Peyer's patch (tissue), 4 donors: ENCODE results near the gene KCNG1. TPM values are rescaled to one million over a fixed set of nuclear protein-coding genes. Genes with fewer than 3 reads are reported as not detected.

Experiments
- DNase-seq, 3 donors: peaks; one replicate each; pipeline ENCODE4 v3.0.0-alpha.2; 2017 to 2019
- H3K27ac ChIP-seq, 4 donors: fragments of 200-600 bp; sonication (generic); one replicate each; pipeline ENCODE4 v1.5.1; 2016 to 2019
- H3K27me3 ChIP-seq, 2 donors: fragments of 200-600 bp; sonication (generic); one replicate each; pipeline ENCODE4 v1.5.1; 2019
- H3K36me3 ChIP-seq, 3 donors: fragments of 200-600 bp; sonication (generic); one replicate each; pipeline ENCODE4 v1.5.1; 2016 to 2019
- H3K4me1 ChIP-seq, 4 donors: fragments of 200-600 bp; sonication (generic); one replicate each; pipeline ENCODE4 v1.5.1; 2016 to 2019
- H3K4me3 ChIP-seq, 4 donors: fragments of 200-600 bp; sonication (generic); 1 replicate in 3 of 4; 2 replicates in 1 of 4; pipeline ENCODE4 v1.5.1; 2016 to 2019; ENCODE audit warnings: mild to moderate bottlenecking in 1 of 4
- H3K9me3 ChIP-seq, 4 donors: fragments of 200-600 bp; sonication (generic); one replicate each; pipeline ENCODE4 v1.5.1; 2016 to 2019; ENCODE audit warnings: mild to moderate bottlenecking in 1 of 4
- POLR2A ChIP-seq, 2 donors: fragments of 450-650 bp; IDR thresholded peaks; one replicate each; pipeline ENCODE4 v1.5.1; 2017; ENCODE audit warnings: antibody characterized with exemption in 2 of 2, mild to moderate bottlenecking in 2 of 2, moderate library complexity in 2 of 2
- total RNA-seq, 4 donors: library from RNA; depleted of rRNA; stranded (reverse); fragments of >200 nt; gene quantifications; one replicate each; pipeline ENCODE4 v1.1.0, GENCODE V29; 2016
- TF ChIP-seq, protein P1 (sequence below), 6 experiments: fragments of 450-650 bp in 4 of 6; fragments of 200-600 bp in 2 of 6; sonication (generic) in 1 of 6; IDR thresholded peaks; one replicate each; pipeline ENCODE4 v1.5.1; 2017 to 2019; ENCODE audit warnings: antibody characterized with exemption in 6 of 6, mild to moderate bottlenecking in 3 of 6, moderate library complexity in 1 of 6

Gene KCNG1
- total RNA-seq, 4 donors from 2014 or later: 3.7 to 33.9 (median 17.7) TPM; not detected in 1

DNA sequence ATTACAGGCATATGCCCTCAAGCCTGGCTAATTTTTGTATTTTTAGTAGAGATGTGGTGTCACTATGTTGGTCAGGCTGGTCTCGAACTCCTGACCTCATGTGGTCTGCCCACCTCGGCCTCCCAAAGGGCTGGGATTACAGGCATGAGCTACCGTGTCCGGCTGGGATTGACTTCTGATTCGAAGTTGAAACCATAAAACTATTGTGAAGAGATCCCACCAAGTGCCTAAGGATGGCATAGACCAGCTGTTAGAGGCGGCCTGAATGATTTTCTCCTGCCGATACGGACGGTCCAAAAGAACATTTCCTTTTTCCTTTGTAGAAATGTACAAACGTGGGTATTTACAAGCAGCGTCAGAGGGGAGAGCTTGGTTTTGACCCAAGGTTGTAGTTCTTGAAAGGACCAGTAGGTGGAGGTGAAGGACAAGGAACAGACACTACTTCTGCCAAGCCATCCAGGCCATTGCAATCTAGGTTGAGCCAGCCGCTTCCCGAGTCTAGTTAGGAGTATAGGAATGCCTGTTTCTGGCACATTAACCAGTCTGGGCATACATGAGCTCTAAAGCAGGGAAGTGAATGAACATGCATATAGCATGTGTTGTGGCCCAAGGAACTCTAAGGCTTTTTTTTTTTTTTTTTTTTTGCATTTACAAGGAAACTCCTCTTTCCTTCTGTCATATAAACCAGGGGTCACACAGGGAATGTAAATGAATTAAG, 35.3 kb downstream of the KCNG1 start:
- no peak overlapping the region for H3K4me3 ChIP-seq
- H3K9me3 ChIP-seq: no peaks in the 10 kb centered on the region
- no peak overlapping the region for H3K27ac ChIP-seq
- TF ChIP-seq, protein P1, sequence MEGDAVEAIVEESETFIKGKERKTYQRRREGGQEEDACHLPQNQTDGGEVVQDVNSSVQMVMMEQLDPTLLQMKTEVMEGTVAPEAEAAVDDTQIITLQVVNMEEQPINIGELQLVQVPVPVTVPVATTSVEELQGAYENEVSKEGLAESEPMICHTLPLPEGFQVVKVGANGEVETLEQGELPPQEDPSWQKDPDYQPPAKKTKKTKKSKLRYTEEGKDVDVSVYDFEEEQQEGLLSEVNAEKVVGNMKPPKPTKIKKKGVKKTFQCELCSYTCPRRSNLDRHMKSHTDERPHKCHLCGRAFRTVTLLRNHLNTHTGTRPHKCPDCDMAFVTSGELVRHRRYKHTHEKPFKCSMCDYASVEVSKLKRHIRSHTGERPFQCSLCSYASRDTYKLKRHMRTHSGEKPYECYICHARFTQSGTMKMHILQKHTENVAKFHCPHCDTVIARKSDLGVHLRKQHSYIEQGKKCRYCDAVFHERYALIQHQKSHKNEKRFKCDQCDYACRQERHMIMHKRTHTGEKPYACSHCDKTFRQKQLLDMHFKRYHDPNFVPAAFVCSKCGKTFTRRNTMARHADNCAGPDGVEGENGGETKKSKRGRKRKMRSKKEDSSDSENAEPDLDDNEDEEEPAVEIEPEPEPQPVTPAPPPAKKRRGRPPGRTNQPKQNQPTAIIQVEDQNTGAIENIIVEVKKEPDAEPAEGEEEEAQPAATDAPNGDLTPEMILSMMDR (IDR thresholded peaks at IDR 0.05): peak; percentile 67 to 98 (median 92)
- no peak for TF ChIP-seq POLR2A (IDR thresholded peaks at IDR 0.05)
- H3K36me3 ChIP-seq: no peaks in the 10 kb centered on the region
- DNase-seq: peak in 2 of 3 donors; percentile 62 to 82
- H3K27me3 ChIP-seq: no peaks in the 10 kb centered on the region
- H3K4me1 ChIP-seq: peaks cover 0 to 3% (median 0%) of the 10 kb centered on the region in 4 donors

DNA sequence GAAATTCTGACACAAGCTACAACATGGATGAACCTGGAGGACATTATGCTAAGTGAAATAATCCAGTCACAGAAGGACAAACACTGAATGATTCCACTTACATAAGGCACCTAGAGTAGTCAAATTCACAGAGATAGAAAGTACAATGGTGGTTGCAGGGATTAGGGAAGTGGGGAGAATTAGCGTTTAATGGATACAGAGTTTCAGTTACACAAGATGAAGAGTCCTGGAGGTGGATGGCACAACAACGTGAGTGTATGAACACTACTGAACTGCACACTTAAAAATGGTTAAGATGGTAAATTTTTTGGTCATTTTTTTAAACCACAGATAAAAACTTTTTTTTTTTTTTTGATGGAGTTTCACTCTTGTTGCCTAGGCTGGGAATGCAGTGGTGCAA, 39.6 kb downstream of the KCNG1 start:
- Histone ChIP-seq H3K4me1 (peaks cover 0 to 14% (median 2%) of the 10 kb centered on the region in 4 donors), H3K4me3 (no peak overlapping the region), H3K27ac (no peak overlapping the region), H3K9me3 (no peaks in the 10 kb centered on the region), H3K27me3 (no peaks in the 10 kb centered on the region), H3K36me3 (no peaks in the 10 kb centered on the region)
- no peak for TF ChIP-seq POLR2A (IDR thresholded peaks at IDR 0.05)
- TF ChIP-seq, protein P1 (IDR thresholded peaks at IDR 0.05): no peak
- DNase-seq: no peak

DNA sequence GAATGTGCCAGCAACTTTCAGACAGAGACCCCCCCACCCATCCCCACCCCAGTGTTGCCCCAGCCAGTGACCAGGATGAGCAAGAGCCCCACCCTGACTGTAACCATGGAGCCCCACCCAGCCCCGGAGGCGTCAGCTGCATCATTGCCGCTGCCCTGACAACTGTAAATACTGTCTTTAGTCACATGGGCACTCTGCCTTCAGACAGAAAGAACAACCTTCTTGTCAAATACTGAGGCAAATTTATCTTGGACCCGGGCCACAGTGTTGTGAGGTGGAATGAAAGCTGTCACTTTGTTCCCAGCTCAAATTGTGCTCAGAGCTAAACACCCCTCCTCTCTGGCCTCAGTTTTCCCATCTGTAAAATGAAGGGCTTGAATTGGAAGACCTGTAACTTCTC, 40.5 kb downstream of the KCNG1 start:
- Histone ChIP-seq H3K9me3 (no peaks in the 10 kb centered on the region), H3K36me3 (no peaks in the 10 kb centered on the region), H3K4me1 (peaks cover 0 to 14% (median 2%) of the 10 kb centered on the region in 4 donors), H3K27me3 (no peaks in the 10 kb centered on the region), H3K27ac (no peak overlapping the region), H3K4me3 (no peak overlapping the region)
- peak in 2 of 3 donors; percentile 63 to 77 for DNase-seq
- no peak for TF ChIP-seq POLR2A (IDR thresholded peaks at IDR 0.05)
- TF ChIP-seq, protein P1 (IDR thresholded peaks at IDR 0.05): no peak

DNA sequence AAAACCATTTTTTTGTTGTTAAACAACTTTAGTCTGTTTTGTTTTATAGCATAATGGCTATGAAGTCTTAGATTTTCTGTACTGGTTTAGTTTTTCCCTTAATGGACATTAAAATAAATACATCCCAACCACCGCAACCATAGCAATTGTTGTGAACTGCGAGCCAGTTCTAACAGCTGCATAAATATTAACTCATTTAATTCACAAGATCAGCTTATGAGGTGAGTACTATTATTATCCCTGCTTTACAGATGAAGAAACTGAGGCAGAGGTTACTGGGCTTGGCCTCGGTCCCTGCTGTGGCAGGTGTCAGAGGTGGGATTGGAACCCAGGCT, 41.2 kb downstream of the KCNG1 start:
- H3K36me3 ChIP-seq: no peaks in the 10 kb centered on the region
- H3K27ac ChIP-seq: no peak overlapping the region
- TF ChIP-seq POLR2A (IDR thresholded peaks at IDR 0.05): no peak
- TF ChIP-seq, protein P1 (IDR thresholded peaks at IDR 0.05): no peak
- no peaks in the 10 kb centered on the region for H3K27me3 ChIP-seq
- no peak overlapping the region for H3K4me3 ChIP-seq
- H3K9me3 ChIP-seq: no peaks in the 10 kb centered on the region
- peaks cover 0 to 14% (median 2%) of the 10 kb centered on the region in 4 donors for H3K4me1 ChIP-seq
- DNase-seq: no peak

DNA sequence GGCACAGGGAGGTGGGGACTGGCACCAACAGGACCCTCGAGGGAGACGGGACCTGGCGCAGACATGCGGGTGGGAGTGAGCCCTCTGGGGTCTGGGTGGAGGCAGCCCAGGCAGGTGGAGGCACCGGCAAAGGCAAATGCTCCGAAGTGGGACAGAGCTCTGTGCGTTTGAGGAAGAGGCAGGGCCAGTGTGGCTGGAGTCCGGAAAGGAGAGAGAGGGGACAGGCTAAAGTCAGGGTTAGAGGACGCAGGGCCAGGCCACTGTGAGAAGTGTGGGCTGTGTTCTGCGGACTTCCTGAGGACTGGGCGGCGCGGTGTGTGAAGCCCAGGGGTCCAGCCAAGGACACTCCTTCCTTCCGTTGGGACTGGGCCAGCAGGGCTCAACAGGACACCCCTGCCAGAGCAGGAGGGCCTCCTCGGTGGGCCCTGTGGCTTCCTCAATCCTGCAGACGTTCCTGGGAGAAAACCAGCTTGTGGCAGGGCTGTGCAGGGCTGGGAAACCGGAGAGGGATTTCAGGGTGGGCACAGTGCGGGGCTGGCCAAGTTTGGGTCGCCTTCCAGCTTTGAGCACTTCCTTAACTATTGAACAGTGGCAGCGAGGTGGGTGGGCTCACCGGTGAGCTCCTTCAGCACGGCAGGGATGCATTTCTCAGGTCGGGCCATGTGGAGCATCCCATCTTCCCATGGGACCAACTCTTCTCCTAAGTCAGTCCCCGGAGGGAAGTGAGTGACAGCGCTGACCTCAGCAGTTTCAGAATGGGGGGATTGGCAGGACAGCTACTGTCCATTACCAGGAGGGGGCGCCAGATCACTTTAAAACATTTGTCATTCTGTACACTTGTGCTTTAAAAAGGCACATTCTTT, 41.8 kb downstream of the KCNG1 start:
- TF ChIP-seq, protein P1 (IDR thresholded peaks at IDR 0.05): peak; percentile 58 to 82 (median 70)
- TF ChIP-seq POLR2A (IDR thresholded peaks at IDR 0.05): no peak
- Histone ChIP-seq H3K27me3 (no peaks in the 10 kb centered on the region), H3K4me3 (no peak overlapping the region), H3K36me3 (no peaks in the 10 kb centered on the region), H3K27ac (peak overlapping the region in 1 of 4 donors; percentile 12), H3K9me3 (no peaks in the 10 kb centered on the region), H3K4me1 (peaks cover 0 to 14% (median 2%) of the 10 kb centered on the region in 4 donors)
- peak in 2 of 3 donors; percentile 51 to 72 for DNase-seq
